GM19351 (cell line): ENCODE results near the gene PDGFA.

Source experiments
- ATAC-seq: cut with Tn5 transposase; IDR thresholded peaks from one replicate; pipeline ENCODE4 v1.9.1; 2021; ENCODE audit warnings: mild to moderate bottlenecking, moderate library complexity; ENCODE audit not compliant: unreplicated experiment

Gene PDGFA

DNA sequence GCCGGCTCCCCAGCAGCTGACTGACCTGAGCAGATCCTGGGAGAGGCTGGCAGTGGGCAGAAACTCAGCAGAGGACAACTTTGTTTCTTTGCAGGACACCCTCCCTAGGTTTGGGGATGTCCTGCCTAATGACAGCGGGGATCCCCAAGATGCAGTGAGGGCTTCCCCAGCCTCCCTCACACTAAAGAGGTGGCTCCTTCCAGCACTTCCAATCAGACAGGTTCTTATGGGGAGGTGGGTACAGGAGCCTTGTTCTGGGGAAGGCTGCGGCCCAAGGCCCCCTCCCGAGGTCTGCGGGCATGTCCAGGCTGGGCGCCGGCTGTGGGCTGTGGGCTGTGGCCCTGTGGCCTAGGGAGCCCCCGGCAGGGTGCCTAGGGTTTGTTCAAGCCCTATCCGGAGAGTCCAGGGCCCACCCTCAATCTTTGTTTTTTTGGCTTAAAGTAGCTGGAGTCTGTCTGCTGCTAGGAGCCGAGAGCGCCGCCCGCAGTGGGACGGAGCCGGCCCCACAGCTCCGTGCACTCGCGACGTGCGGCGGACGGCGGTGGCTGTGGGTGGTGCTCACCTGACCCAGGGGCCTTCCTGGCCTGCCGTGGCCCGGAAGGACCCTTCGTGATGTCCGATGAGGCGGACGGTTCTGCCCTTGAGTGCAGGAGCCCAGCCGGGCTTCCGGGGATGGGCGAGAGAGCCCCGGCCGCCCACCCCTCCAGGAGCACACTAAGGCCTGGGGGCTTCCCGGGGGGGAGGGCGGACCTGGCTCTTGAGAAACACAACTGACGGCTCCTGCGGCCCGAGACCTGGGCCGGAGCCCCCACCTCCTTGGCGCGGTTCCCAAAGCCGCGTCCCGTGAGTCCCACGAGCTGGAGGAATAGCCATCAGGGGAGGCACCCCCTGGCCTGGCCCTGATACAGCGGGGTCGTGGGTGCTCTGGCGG lies 57.2 kb downstream of the PDGFA start:
- no peak for ATAC-seq

DNA sequence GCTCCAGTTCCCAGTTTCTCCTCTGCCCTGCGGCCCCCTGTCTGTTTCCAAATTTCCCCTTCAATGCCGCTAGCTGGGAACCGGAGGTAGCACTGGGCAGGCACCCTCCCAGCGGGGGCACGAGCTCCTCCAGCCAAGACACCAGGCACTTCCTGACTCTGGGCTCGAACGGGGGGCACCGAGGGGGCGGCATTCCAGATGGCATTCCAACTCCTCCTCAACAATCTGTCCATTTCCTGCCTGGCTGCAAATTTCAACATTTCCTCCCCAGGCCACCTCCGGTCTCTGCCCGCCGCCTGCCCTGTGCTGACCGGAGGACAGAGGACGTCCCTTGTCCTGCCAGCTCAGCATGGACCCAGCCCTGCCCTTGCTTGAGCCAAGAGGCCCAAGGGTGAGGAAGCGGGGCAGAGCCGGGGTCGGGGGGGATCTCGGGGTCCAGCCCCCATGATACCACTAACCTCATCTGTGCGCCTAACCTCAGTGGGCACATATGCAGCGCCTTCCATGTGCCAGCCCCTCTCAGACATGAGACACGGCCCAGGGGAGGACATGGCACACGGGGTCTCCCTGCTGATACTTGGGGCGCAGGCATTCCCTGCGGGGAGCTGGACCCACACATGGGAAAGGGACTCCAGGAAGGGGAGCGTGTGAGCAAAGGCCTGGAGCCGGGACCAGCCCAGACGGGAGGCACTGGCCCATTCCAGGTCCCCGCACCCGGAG lies 58.0 kb downstream of the PDGFA start:
- no peak for ATAC-seq

DNA sequence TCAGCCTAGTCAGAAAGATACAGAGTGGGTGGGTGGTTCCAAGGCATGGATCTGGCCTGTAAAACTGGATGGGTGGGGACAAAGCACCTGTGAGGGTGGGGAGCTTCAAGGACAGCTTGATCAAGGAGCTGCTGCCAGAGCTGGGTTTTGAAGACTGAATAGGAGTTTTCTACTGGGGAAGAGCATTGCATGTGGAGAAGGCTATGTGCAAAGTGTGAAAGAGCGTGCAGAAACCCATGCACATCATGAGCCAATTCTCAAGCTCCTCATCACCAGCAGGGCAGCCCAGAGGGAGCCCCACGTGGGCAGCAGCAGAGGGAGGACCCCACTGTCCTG lies 58.6 kb downstream of the PDGFA start:
- no peak for ATAC-seq

GRCh38 chr7:460374-461116 lies 59.1 kb downstream of the PDGFA start:
- no peak for ATAC-seq

DNA sequence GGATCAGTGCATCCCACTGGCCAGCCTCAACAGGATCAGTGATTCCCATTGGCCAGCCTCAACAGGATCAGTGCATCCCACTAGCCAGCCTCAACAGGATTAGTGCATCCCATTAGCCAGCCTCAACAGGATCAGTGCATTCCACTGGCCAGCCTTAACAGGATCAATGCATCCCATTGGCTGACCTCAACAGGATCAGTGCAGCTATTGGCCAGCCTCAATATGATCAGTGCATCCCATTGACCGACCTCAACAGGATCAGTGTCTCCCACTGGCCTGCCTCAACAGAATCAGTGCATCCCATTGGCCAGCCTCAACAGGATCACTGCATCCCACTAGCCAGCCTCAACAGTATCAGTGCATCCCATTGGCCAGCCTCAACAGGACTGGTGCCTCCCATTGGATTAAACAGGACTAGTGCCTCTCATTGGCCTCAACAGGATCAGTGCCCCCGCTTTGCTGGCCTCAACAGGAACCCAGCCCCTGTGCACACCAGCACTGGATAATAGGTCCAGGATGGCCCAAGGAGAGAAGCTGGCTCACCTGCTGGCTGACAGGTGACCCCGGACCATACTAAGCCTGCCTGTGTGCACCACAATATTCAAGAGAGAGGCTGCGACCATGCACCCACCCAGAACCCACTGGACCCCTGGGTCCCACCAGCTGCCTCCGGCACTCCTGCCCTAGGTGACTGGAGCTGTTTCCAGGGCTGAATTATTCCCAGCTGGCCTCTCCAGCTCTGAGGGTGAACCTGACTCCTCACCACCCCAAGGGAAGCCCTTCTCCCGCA lies 59.9 kb downstream of the PDGFA start:
- ATAC-seq = no peak

DNA sequence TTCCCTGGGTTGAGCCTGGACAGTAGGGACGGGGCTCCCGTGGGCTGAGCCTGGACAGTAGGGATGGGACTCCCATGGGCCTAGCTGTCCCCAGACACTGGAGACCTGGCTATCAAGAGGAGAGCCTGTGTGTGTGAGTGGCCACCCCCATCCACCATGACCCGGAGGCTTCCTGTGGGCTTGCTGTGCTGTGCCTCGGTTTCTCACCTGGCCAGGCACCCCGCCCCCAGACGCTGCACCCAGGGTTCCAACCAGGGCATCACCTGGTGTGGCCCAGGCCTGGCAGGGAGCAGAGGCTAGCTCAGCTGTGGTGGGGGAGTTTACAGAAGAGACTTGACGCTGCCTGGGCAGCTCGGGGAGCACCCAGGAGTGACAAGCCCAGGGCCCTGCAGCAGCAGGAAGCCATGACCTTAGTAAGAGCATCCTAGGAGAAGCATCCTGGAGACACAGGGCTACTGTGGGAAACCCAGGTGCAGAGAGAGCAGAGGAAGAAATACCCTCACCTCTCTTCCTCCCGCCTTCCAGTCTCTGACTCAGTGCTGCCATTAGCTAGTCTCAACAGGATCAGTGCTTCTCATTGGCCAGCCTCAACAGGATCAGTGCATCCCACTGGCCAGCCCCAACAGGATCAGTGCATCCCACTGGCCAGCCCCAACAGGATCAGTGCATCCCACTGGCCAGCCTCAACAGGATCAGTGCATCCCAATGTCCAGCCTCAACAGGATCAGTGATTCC lies 61.0 kb downstream of the PDGFA start:
- no peak for ATAC-seq

DNA sequence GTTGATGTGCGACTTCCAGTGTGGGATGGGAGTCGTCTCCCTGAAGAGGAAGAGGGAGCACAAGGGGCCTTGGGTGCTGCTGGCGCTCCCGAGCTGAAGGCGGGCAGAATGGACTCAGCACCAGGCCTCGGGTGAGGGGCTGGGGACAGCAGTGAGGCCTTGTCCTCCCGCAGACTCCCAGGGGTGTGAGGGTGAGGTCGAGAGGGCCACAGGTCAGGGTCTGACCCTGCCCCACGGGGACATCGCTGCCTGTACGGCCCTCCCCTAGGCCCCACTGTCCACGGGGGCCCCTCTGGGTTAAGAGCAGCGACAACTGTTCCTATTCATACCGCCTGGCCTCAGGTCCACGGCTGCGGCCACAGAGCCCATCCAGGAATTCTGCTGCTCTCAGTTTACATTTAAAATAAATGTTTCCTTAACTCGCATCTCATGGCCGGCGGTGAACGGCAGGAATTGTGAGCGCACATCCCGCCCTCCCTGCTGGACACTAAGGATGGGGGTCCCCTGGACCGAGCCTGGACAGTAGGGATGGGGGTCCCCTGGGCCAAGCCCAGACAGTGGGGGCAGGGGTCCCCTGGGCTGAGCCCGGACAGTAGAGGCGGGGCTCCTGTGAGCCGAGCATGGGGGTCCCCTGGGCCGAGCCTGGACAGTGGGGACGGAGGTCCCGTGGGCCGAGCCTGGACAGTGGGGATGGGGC lies 61.7 kb downstream of the PDGFA start:
- no peak for ATAC-seq

DNA sequence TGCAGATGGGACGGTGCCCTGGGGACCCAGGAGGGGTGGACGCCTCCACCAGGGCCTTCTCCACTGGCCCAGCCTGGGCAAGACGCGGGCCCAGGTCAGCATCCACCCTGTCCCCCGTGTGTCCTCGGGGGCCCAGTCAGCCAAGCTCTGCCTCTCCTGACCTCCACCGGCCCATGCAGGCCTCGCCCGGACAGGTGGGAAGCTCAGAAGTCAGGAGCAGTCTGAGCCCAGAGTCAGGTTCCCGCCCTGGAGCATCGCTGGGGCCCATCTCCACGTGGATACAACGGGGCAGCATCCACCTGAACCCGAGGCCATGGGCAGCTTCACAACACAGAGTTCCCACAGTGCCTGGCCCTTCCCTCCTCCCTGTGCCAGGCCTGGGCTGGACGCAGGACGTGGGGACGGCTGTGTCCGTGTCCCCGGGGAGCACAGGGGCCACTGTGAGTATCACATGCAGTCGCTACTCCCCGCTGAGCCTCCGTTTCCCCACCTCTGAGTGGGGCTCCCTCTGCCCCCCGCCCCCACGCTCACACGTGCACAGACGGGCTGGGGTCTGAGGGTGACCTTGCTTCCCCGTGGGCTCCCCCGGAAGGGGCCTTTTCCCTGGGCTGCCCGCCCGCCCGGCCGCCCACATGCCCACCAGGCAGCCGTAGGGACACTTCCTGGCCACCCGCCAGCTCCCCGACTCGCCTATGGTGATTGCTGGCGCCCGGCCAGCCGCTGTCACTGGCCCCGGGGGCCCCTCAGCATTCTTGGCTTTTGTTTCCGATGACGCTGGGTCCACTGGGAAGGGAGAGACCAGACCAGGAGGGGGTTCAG lies 64.3 kb downstream of the PDGFA start:
- no peak for ATAC-seq

DNA sequence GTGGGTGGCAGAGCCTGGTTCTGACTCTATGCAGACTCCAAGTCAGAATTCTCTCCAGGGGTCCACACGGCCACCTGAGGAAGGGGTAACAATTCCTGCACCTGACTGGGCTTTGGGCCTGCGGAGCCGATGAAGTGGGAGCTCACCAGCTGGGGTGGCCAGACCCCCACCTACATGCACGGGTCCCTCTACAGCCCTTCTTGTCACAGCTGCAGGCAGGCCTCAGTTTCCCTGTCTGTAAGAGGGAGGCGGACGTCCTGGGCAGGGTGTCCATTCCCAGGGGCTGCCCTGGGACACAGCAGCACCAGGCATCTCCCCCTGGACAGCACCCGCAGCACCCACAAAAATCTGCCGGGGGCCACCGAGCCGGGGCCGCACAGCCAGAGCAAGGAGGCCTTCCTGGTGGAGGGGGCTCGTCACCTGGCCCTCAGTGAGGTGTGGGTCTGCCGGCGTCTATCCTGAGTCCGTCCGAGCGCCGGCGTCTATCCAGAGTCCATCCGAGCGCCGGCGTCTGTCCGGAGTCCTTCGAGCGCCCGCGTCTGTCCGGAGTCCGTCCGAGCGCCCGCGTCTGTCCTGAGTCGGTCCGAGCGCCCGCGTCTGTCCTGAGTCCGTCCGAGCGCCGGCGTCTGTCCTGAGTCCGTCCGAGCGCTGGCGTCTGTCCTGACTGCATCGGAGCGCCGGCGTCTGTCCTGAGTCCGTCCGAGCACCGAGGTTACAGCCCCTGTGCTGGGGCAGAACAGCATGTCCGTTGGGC lies 65.1 kb downstream of the PDGFA start:
- ATAC-seq = no peak

GRCh38 chr7:453597-454306 lies 65.9 kb downstream of the PDGFA start:
- ATAC-seq = no peak

DNA sequence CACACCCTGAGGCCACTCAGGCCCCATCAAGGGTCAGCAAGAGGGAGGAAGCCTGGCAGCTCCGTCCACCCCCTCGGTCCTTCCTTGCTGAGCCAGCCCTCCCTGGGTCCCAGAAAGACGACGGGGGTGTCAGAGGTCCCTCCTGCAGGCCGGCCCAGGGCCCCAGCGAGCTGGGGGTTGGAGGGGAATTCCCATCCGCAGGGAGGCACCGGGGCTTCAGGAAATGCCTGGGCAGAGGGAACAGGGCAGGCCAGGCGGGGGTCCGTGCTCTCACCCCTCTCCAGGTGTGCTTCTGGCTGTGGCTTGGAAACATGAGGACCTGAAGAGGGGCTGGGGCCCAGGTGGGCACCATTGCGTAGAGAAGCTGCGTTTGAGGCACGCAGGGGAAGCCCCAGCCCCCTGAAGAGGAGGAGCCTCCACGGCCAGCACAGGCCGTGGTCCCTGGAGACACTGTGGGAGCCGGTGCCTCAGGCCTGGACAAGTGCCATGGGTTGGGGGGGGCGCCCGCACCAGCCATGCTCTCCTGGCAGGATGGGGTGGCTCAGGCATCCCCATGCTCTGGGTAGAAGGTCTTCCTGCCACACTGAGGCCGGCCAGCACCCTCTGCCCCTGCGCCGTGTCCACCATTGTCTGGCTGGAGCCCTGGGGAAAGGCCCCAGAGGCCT lies 66.7 kb downstream of the PDGFA start:
- no peak for ATAC-seq

DNA sequence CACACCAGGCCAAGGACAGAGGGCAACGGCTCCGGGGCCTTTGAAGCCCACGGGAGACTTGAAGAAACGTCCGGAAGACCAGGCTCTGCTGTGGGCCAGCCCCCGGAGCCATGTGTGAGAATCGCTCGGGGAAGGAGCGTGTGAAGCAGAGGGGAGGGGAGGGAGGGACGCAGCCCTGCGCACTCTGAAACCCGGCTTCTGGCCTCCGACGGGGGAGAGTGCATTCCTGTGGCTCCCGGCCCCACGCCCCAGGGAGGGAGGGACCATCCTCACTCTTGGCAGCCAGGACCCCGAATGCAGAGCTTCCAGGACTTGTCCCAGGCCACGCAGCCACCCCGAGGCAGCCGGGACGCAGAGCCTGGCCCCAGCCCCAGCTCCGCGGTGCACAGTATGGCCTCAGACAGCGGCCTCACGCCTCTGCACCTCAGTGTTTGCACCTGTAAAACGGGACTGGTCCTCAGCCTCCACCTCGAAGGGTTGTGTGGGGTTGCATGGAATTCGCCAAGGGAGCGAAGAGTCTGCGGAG lies 67.4 kb downstream of the PDGFA start:
- no peak for ATAC-seq

- no peak for ATAC-seq
Measured at GRCh38 chr7:451255-452225, 68.1 kb downstream of the PDGFA start.

DNA sequence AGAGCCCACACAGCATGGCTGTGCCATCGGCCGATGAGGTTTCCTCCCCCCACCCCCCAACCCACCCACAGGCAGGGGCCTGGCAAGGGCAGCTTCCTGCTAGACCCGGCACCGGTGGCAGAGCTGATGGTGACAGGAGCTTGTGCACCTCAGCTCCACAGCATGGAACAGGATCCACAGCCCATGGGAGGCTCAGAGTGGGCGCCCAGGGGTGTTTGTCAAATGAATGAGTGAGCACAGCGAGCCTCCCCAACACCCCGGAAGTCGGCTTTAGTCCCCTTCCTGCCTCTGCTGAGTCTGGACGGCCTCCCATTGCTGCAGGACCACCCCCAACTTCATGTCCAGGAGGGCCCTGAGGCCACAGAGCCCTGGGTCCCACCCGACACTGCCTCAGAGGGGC lies 68.9 kb downstream of the PDGFA start:
- ATAC-seq = no peak

GRCh38 chr7:450036-450435 lies 69.6 kb downstream of the PDGFA start:
- no peak for ATAC-seq
